IMR-90 (cell line): ENCODE results near the gene PMP22. TPM values are rescaled to one million over a fixed set of nuclear protein-coding genes. Genes with fewer than 3 reads are reported as not detected.

ENCODE experiments used
- ATAC-seq: fragments of 200-7000 bp; cut with Tn5 transposase; 2 replicates; pipeline ENCODE4 v1.9.1; 2020; ENCODE audit warnings: low read depth, mild to moderate bottlenecking, moderate library complexity
- BruUV-seq: library from RNA; stranded (reverse); fragments of 400-500 nt; replicated peaks from 2 replicates; lab custom pipeline; 2021; lab: Mats Ljungman, UMichigan
- CTCF ChIA-PET: fragments of 300-600 bp; formaldehyde crosslinking; extraction: SDS; loops from one replicate; lab custom pipeline; 2021; ENCODE audit warnings: antibody characterized with exemption; lab: Yijun Ruan, JAX
- POLR2A ChIA-PET: fragments of 300-600 bp; sonication (Branson Sonifier 250); formaldehyde crosslinking; loops from one replicate; lab custom pipeline; 2022; ENCODE audit warnings: antibody characterized with exemption; ENCODE audit not compliant: unreplicated experiment; lab: Charles Lee
- DNase-seq: peaks from one replicate; pipeline ENCODE4 v3.0.0; 2013
- H2AFZ ChIP-seq: replicated peaks from 2 replicates; pipeline ENCODE3; 2013; ENCODE audit warnings: low read length, mild to moderate bottlenecking; ENCODE audit not compliant: poor library complexity
- H2AK5ac ChIP-seq: 2 replicates; pipeline ENCODE4 v1.6.1; 2013; ENCODE audit warnings: low read depth, low read length, inconsistent platforms
- H2AK9ac ChIP-seq: replicated peaks from 2 replicates; pipeline ENCODE3; 2013; ENCODE audit warnings: mild to moderate bottlenecking, low read depth, low read length, moderate library complexity; ENCODE audit not compliant: poor library complexity
- H2BK120ac ChIP-seq: 2 replicates; pipeline ENCODE4 v1.6.1; 2013; ENCODE audit warnings: low read depth, low read length, inconsistent platforms
- H2BK15ac ChIP-seq: 3 replicates; pipeline ENCODE4 v1.6.1; 2013; ENCODE audit warnings: low read depth, low read length, inconsistent platforms
- H2BK20ac ChIP-seq: 2 replicates; pipeline ENCODE4 v1.6.1; 2013; ENCODE audit warnings: low read depth, mild to moderate bottlenecking, inconsistent platforms, low read length, moderate library complexity
- H2BK5ac ChIP-seq: 2 replicates; pipeline ENCODE4 v1.6.1; 2013; ENCODE audit warnings: mild to moderate bottlenecking, low read depth, low read length, inconsistent platforms; ENCODE audit not compliant: poor library complexity, severe bottlenecking
- H3K14ac ChIP-seq: replicated peaks from 2 replicates; pipeline ENCODE4 v1.6.1; 2013; ENCODE audit warnings: low read depth, low read length, inconsistent platforms
- H3K18ac ChIP-seq: 2 replicates; pipeline ENCODE4 v1.6.1; 2013; ENCODE audit warnings: low read depth, low read length, control low read depth
- H3K23ac ChIP-seq: 2 replicates; pipeline ENCODE4 v1.6.1; 2013; ENCODE audit warnings: low read depth, low read length, inconsistent platforms
- H3K27ac ChIP-seq: 2 replicates; pipeline ENCODE4 v1.5.1; 2013; ENCODE audit warnings: mild to moderate bottlenecking, control low read depth, low read length; ENCODE audit not compliant: insufficient read depth
- H3K27me3 ChIP-seq: 2 replicates; pipeline ENCODE4 v1.6.1; 2013; ENCODE audit warnings: low read length; ENCODE audit not compliant: control insufficient read depth, insufficient read depth
- H3K36me3 ChIP-seq: 2 replicates; pipeline ENCODE4 v1.6.1; 2013; ENCODE audit warnings: low read length, mixed read lengths; ENCODE audit not compliant: control insufficient read depth, insufficient read depth
- H3K4ac ChIP-seq: 2 replicates; pipeline ENCODE4 v1.6.1; 2013; ENCODE audit warnings: low read depth, low read length, inconsistent platforms
- H3K4me1 ChIP-seq: 2 replicates; pipeline ENCODE4 v1.6.1; 2013; ENCODE audit warnings: low read length, mixed read lengths; ENCODE audit not compliant: control insufficient read depth, insufficient read depth
- H3K4me2 ChIP-seq: 2 replicates; pipeline ENCODE4 v1.6.1; 2013; ENCODE audit warnings: low read depth, mild to moderate bottlenecking, control low read depth, low read length, moderate library complexity
- H3K4me3 ChIP-seq: 2 replicates; pipeline ENCODE4 v1.5.1; 2013; ENCODE audit warnings: low read depth, mild to moderate bottlenecking, control low read depth, low read length, moderate library complexity; ENCODE audit not compliant: insufficient read depth
- H3K56ac ChIP-seq: 2 replicates; pipeline ENCODE4 v1.6.1; 2013; ENCODE audit warnings: low read length, inconsistent platforms; ENCODE audit not compliant: insufficient read depth; ENCODE audit errors: extremely low read depth
- H3K79me1 ChIP-seq, 2 experiments: 2 replicates each; pipeline ENCODE4 v1.6.1; 2013; ENCODE audit warnings: low read length in 2 of 2, inconsistent platforms in 1 of 2, low read depth in 1 of 2
- H3K9ac ChIP-seq: 2 replicates; pipeline ENCODE4 v1.6.1; 2013; ENCODE audit warnings: low read depth, low read length, control low read depth
- H3K9me1 ChIP-seq: 2 replicates; pipeline ENCODE4 v1.6.1; 2013; ENCODE audit warnings: low read length, inconsistent platforms; ENCODE audit not compliant: insufficient read depth
- H3K9me3 ChIP-seq: 2 replicates; pipeline ENCODE4 v1.6.1; 2013; ENCODE audit warnings: low read length; ENCODE audit not compliant: control insufficient read depth, insufficient read depth
- H4K20me1 ChIP-seq: 2 replicates; pipeline ENCODE4 v1.6.1; 2013; ENCODE audit warnings: low read length, inconsistent platforms; ENCODE audit not compliant: insufficient read depth
- H4K5ac ChIP-seq: 2 replicates; pipeline ENCODE4 v1.6.1; 2013; ENCODE audit warnings: mild to moderate bottlenecking, low read depth, low read length, control low read depth
- H4K8ac ChIP-seq, 2 experiments: 2 replicates each; pipeline ENCODE4 v1.6.1; 2013; ENCODE audit warnings: low read depth in 2 of 2, low read length in 2 of 2, control low read depth in 1 of 2, inconsistent platforms in 1 of 2
- H4K91ac ChIP-seq: 2 replicates; pipeline ENCODE4 v1.6.1; 2013; ENCODE audit warnings: low read depth, low read length, inconsistent platforms; ENCODE audit not compliant: insufficient read depth
- BHLHE40 ChIP-seq: fragments of 150-350 bp; IDR thresholded peaks from 2 replicates; pipeline ENCODE4 v1.6.1; 2016; ENCODE audit warnings: mild to moderate bottlenecking, low read depth, low read length
- CHD1 ChIP-seq: IDR thresholded peaks from 2 replicates; pipeline ENCODE4 v1.6.1; 2012; ENCODE audit warnings: low read depth, low read length, improper control_type of control experiment
- FOS ChIP-seq: fragments of 150-350 bp; IDR thresholded peaks from 2 replicates; pipeline ENCODE4 v1.6.1; 2016; ENCODE audit warnings: low read depth, low read length
- MAZ ChIP-seq: IDR thresholded peaks from 2 replicates; pipeline ENCODE4 v1.6.1; 2012; ENCODE audit warnings: low read depth, mild to moderate bottlenecking, low read length, improper control_type of control experiment, moderate library complexity, borderline replicate concordance
- NFE2L2 ChIP-seq: fragments of 150-350 bp; IDR thresholded peaks from 2 replicates; pipeline ENCODE4 v1.6.1; 2016; ENCODE audit warnings: low read depth, mild to moderate bottlenecking, low read length
- RAD21 ChIP-seq: IDR thresholded peaks from 2 replicates; pipeline ENCODE4 v1.6.1; 2012; ENCODE audit warnings: low read length, improper control_type of control experiment
- RCOR1 ChIP-seq: IDR thresholded peaks from 2 replicates; pipeline ENCODE4 v1.6.1; 2012; ENCODE audit warnings: mild to moderate bottlenecking, low read length, improper control_type of control experiment; ENCODE audit not compliant: insufficient replicate concordance
- SMC3 ChIP-seq: fragments of 150-350 bp; IDR thresholded peaks from 2 replicates; pipeline ENCODE4 v1.6.1; 2016; ENCODE audit warnings: low read depth, mild to moderate bottlenecking, antibody characterized with exemption, low read length, moderate library complexity
- WGBS, 2 experiments: methylation state at CpG; one replicate each; pipeline versions ENCODE4 v1.1.5 to v1.1.7; 2013; ENCODE audit warnings: missing lambda C conversion rate in 2 of 2; ENCODE audit not compliant: insufficient read length in 1 of 2; ENCODE audit errors: extremely low coverage in 2 of 2; 5-methylcytosine and 5-hydroxymethylcytosine counted together
- dilution Hi-C: fragments of 300-500 bp; cut with HindIII; formaldehyde crosslinking; loops from one replicate; pipeline ENCODE4 v1.14.3; 2018; ENCODE audit warnings: low sequenced_read_pairs; ENCODE audit not compliant: unreplicated experiment
- in situ Hi-C: fragments of 300-500 bp; cut with MboI; formaldehyde crosslinking; loops from 3 replicates; pipeline ENCODE4 v1.14.3; 2019; ENCODE audit warnings: low sequenced_read_pairs, inconsistent platforms, mixed read lengths
- intact Hi-C: fragments of 100-400 bp; cut with micrococcal nuclease; formaldehyde crosslinking; loops from 2 replicates; pipeline ENCODE4 v1.10.0; 2022
- polyA plus RNA-seq, 3 experiments: library from polyadenylated mRNA; depleted of rRNA; stranded (reverse); fragments of >200 nt; gene quantifications; 2 replicates each; pipeline ENCODE4 v1.2.3, GENCODE V29; 2012; ENCODE audit warnings: low replicate concordance in 1 of 3
- total RNA-seq: library from RNA; depleted of rRNA; stranded (reverse); fragments of >200 nt; gene quantifications from 2 replicates; pipeline ENCODE4 v1.2.3, GENCODE V29; 2012
- TF ChIP-seq, protein P1 (sequence below): fragments of 150-350 bp; IDR thresholded peaks from 2 replicates; pipeline ENCODE4 v1.6.1; 2017; ENCODE audit warnings: mild to moderate bottlenecking, antibody characterized with exemption, low read length, low read depth
- TF ChIP-seq, protein P2 (sequence below): conservative IDR thresholded peaks from 2 replicates; pipeline ENCODE4 v1.5.1; 2012; ENCODE audit warnings: mild to moderate bottlenecking, low read depth, low read length, improper control_type of control experiment
- TF ChIP-seq, protein P3 (sequence below): fragments of 150-350 bp; IDR thresholded peaks from 2 replicates; pipeline ENCODE4 v1.6.1; 2016; ENCODE audit warnings: low read depth, mild to moderate bottlenecking, low read length, moderate library complexity, borderline replicate concordance

The PMP22 gene
- total and polyA plus RNA-seq, 2 of the 4 experiments (the other 2 are of a cell fraction) = 33.5 to 72.8 TPM

DNA sequence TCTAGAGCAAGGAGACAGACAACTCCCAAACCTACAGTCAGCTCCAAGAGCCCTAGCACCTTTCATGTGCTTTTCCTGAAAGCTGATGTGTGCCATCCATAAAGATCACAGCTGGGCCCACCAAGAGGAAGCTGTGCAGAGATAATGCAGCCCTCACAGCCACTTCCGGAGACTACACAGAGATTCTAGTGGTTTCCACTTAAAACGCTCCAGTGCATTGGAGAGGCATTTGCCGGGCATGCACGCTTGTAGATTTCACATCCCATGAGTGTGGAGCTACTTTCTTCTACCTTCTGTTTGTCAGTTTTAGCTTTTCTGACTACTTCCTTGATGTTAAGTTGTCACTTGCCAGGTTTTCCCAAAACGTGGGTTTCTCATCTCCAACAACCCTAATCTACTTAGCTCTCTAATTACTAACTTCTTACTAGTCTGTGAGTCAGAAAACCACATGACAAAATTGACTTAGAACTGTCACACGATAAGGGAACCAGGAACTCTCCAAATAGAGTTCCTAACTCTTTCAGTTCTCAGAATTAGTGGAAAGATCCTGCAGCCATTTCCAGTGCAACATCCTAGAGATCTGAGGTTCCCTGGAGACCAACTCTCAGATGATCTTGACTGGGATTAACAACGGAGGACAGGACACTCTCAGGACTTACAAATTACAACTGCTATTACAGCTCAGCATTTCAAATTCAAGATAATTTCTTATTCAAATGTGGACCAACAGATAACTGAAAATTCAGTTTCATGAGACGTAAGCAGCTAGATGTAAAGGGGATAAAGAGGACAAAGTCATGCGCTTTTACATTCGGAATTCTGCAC is 28.6 kb downstream of the PMP22 start:
- no peaks in the 10 kb centered on the region for H3K27me3 ChIP-seq
- H2BK15ac ChIP-seq = no peak overlapping the region
- no peak overlapping the region for H2BK5ac ChIP-seq
- H3K9me3 ChIP-seq = no peaks in the 10 kb centered on the region
- H3K23ac ChIP-seq = no peak overlapping the region
- H3K4ac ChIP-seq = no peak overlapping the region
- H3K18ac ChIP-seq = no peak overlapping the region
- no peak overlapping the region for H3K14ac ChIP-seq
- no peak overlapping the region for H4K8ac ChIP-seq
- H3K4me1 ChIP-seq = peaks cover 12% of the 10 kb centered on the region
- ATAC-seq (no peak), DNase-seq (peak; percentile 23)
- H4K91ac ChIP-seq = no peak overlapping the region
- no peak overlapping the region for H3K56ac ChIP-seq
- peaks cover 14% of the 10 kb centered on the region for H3K9me1 ChIP-seq
- H2AK9ac ChIP-seq = no peak overlapping the region
- H3K9ac ChIP-seq = no peak overlapping the region
- in situ Hi-C loops = no loop called here
- CTCF ChIA-PET = interaction anchor here (1.7 kb wide), 1 partner anchor 20 kb away, joined by 4 read pairs; no protein-coding TSS in a partner anchor
- dilution Hi-C loops = no loop called here
- H3K36me3 ChIP-seq = peaks cover 68% of the 10 kb centered on the region
- no peak overlapping the region for H2AFZ ChIP-seq
- no peak overlapping the region for H4K5ac ChIP-seq
- POLR2A ChIA-PET = interaction anchor here (0.7 kb wide), 1 partner anchor 27 kb away, joined by 3 read pairs; no protein-coding TSS in a partner anchor
- no peak overlapping the region for H2BK120ac ChIP-seq
- H3K4me3 ChIP-seq = no peak overlapping the region
- TF ChIP-seq MAZ (no peak), SMC3 (no peak), BHLHE40 (no peak), NFE2L2 (no peak), FOS (no peak), RAD21 (no peak), RCOR1 (no peak), CHD1 (no peak)
- TF ChIP-seq, protein P1, sequence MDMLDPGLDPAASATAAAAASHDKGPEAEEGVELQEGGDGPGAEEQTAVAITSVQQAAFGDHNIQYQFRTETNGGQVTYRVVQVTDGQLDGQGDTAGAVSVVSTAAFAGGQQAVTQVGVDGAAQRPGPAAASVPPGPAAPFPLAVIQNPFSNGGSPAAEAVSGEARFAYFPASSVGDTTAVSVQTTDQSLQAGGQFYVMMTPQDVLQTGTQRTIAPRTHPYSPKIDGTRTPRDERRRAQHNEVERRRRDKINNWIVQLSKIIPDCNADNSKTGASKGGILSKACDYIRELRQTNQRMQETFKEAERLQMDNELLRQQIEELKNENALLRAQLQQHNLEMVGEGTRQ = no peak
- TF ChIP-seq, protein P2, sequence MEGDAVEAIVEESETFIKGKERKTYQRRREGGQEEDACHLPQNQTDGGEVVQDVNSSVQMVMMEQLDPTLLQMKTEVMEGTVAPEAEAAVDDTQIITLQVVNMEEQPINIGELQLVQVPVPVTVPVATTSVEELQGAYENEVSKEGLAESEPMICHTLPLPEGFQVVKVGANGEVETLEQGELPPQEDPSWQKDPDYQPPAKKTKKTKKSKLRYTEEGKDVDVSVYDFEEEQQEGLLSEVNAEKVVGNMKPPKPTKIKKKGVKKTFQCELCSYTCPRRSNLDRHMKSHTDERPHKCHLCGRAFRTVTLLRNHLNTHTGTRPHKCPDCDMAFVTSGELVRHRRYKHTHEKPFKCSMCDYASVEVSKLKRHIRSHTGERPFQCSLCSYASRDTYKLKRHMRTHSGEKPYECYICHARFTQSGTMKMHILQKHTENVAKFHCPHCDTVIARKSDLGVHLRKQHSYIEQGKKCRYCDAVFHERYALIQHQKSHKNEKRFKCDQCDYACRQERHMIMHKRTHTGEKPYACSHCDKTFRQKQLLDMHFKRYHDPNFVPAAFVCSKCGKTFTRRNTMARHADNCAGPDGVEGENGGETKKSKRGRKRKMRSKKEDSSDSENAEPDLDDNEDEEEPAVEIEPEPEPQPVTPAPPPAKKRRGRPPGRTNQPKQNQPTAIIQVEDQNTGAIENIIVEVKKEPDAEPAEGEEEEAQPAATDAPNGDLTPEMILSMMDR = no peak
- TF ChIP-seq, protein P3, sequence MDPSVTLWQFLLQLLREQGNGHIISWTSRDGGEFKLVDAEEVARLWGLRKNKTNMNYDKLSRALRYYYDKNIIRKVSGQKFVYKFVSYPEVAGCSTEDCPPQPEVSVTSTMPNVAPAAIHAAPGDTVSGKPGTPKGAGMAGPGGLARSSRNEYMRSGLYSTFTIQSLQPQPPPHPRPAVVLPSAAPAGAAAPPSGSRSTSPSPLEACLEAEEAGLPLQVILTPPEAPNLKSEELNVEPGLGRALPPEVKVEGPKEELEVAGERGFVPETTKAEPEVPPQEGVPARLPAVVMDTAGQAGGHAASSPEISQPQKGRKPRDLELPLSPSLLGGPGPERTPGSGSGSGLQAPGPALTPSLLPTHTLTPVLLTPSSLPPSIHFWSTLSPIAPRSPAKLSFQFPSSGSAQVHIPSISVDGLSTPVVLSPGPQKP = no peak
- H2BK20ac ChIP-seq = no peak overlapping the region
- no peak overlapping the region; the same call in 1 of the 2 replicates for H3K4me2 ChIP-seq
- H4K20me1 ChIP-seq = peaks cover 19% of the 10 kb centered on the region; the same call in 1 of the 2 replicates
- H2AK5ac ChIP-seq = no peak overlapping the region
- no peak overlapping the region for H3K27ac ChIP-seq
- H3K79me1 ChIP-seq = peaks cover 0 to 57% of the 10 kb centered on the region in 2 experiments; a peak in 2 of 4 replicates
- intact Hi-C loops = no loop called here
- no TSS peak for BruUV-seq
- WGBS, 2 experiments = 100% methylated on average over 1 of the region's 10 CpGs; no CpG with 5 or more reads in 1 of the 2 experiments
